Upper lobe of left lung (tissue), 4 donors: Measurements from ENCODE around the gene CCR5AS.
"Not testable (repeated sequence)": the region's sequence is repeated elsewhere in the genome, so short reads cannot be mapped to it uniquely, and the experiment has no call there.

Experiments
- POLR2AphosphoS5 ChIP-seq, 2 donors: sonication (generic); formaldehyde crosslinking; IDR thresholded peaks; one replicate each; pipeline ENCODE4 v1.5.1; 2017; ENCODE audit warnings: antibody characterized with exemption in 2 of 2
- TF ChIP-seq, protein P1 (sequence below), 6 experiments: fragments of 450-650 bp in 4 of 6; fragments of 200-600 bp in 2 of 6; sonication (generic) in 2 of 6; IDR thresholded peaks; one replicate each; pipeline ENCODE4 v1.5.1; 2016 to 2019; ENCODE audit warnings: antibody characterized with exemption in 6 of 6

DNA sequence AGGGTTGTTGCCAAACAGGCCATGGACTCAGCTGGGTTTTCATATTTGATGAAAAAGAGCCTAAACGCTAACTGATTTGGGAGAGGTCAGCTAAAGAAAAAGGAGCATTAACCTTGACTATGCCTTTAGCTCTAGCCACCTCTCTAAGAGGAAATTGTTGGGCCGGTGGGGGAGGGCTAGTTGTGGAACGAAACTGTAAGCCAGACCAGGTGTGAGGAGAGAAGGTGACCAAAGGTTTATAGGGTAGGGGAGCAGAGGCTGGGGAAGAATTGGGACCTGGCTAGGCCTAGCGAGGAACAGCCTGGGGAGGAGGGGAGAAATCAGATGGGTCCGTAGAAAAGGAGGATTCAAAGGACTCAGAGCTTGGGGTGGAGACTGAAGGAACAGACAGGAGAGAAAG is 15.3 kb downstream of the CCR5AS start:
- TF ChIP-seq POLR2AphosphoS5 (IDR thresholded peaks at IDR 0.05), result not testable (repeated sequence)
- TF ChIP-seq, protein P1, sequence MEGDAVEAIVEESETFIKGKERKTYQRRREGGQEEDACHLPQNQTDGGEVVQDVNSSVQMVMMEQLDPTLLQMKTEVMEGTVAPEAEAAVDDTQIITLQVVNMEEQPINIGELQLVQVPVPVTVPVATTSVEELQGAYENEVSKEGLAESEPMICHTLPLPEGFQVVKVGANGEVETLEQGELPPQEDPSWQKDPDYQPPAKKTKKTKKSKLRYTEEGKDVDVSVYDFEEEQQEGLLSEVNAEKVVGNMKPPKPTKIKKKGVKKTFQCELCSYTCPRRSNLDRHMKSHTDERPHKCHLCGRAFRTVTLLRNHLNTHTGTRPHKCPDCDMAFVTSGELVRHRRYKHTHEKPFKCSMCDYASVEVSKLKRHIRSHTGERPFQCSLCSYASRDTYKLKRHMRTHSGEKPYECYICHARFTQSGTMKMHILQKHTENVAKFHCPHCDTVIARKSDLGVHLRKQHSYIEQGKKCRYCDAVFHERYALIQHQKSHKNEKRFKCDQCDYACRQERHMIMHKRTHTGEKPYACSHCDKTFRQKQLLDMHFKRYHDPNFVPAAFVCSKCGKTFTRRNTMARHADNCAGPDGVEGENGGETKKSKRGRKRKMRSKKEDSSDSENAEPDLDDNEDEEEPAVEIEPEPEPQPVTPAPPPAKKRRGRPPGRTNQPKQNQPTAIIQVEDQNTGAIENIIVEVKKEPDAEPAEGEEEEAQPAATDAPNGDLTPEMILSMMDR (IDR thresholded peaks at IDR 0.05), result not testable (repeated sequence)
